ENCODE data around the gene MFN2. TPM values are rescaled to one million over a fixed set of nuclear protein-coding genes. Genes with fewer than 3 reads are reported as not detected.

MFN2 gene
- total RNA-seq, 1 donor from 2014 or later = 29.6 TPM

DNA sequence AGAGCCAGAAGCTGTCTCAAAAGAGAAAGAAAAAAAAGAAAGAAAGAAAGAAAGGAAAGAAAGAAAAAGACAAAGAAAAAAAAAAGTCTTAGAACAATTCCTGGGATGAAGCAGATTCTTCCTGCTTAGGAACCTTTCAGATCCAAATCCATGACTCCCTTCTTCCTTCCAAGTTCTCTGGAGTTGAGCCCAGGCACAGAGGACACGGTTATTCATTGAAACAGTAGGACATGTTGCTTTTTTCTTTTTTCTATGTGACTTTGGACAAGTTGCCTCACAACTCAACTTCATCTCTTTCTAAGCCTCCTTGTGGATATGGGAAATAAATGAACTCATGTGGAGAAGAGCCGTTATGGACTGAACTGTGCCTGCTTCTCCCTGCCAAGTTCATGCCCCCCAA is 68.1 kb downstream of the MFN2 start:
- Histone ChIP-seq H3K27ac (no peak overlapping the region), H3K36me3 (no peaks in the 10 kb centered on the region), H3K4me3 (no peak overlapping the region), H3K9ac (no peak overlapping the region), H3K79me2 (ENCODE audit: low read depth) (no peaks in the 10 kb centered on the region), H3K4me1 (peaks cover 6% of the 10 kb centered on the region), H3F3A (ENCODE audit: low read depth) (peaks cover 5% of the 10 kb centered on the region), H4K20me1 (ENCODE audit: low read depth) (no peaks in the 10 kb centered on the region), H2AFZ (replicated peaks) (no peak overlapping the region), H3K4me2 (no peak overlapping the region), H3K9me3 (ENCODE audit: low read depth) (no peaks in the 10 kb centered on the region), H3K27me3 (peaks cover 4% of the 10 kb centered on the region)
- DNase-seq (ENCODE audit: low spot score) = no peak
- H3K9me3 Mint-ChIP-seq = no peaks in the 10 kb centered on the region
- H3K36me3 Mint-ChIP-seq = no peaks in the 10 kb centered on the region
- H3K27ac Mint-ChIP-seq = no peak overlapping the region
- peaks cover 4% of the 10 kb centered on the region for H3K27me3 Mint-ChIP-seq (ENCODE audit: insufficient read depth, low read depth)
- H3K4me1 Mint-ChIP-seq = peaks cover 20% of the 10 kb centered on the region
- H3K4me3 Mint-ChIP-seq = no peak overlapping the region
- TF ChIP-seq EZH2 (IDR thresholded peaks at IDR 0.05) = no peak
- TF ChIP-seq EZH2phosphoT487 (IDR thresholded peaks at IDR 0.05) = no peak
- TF ChIP-seq, protein P1, sequence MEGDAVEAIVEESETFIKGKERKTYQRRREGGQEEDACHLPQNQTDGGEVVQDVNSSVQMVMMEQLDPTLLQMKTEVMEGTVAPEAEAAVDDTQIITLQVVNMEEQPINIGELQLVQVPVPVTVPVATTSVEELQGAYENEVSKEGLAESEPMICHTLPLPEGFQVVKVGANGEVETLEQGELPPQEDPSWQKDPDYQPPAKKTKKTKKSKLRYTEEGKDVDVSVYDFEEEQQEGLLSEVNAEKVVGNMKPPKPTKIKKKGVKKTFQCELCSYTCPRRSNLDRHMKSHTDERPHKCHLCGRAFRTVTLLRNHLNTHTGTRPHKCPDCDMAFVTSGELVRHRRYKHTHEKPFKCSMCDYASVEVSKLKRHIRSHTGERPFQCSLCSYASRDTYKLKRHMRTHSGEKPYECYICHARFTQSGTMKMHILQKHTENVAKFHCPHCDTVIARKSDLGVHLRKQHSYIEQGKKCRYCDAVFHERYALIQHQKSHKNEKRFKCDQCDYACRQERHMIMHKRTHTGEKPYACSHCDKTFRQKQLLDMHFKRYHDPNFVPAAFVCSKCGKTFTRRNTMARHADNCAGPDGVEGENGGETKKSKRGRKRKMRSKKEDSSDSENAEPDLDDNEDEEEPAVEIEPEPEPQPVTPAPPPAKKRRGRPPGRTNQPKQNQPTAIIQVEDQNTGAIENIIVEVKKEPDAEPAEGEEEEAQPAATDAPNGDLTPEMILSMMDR (IDR thresholded peaks at IDR 0.05) = no peak

DNA sequence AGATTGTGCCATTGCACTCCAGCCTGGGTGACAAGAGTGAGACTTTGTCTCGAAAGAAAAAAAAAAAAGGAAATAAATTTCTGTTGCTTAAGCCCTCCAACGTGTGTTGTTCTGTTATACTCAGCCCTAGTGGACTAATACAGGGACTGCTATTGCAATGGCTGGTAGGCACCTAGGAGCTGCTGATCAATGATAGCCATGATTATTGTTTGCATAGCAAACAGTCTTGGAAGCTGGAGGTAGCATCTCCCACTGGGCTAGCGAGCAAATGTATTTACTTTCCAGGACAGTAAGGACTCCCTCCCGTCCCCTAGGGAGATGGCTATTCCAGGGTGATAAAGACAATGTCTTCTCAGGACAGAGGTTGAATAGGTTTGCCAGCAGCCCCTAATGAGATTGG is 69.4 kb downstream of the MFN2 start:
- Histone ChIP-seq H3K9me3 (ENCODE audit: low read depth) (no peaks in the 10 kb centered on the region), H3F3A (ENCODE audit: low read depth) (peaks cover 5% of the 10 kb centered on the region), H3K4me3 (no peak overlapping the region), H3K36me3 (no peaks in the 10 kb centered on the region), H4K20me1 (ENCODE audit: low read depth) (no peaks in the 10 kb centered on the region), H3K4me2 (no peak overlapping the region), H3K4me1 (peaks cover 6% of the 10 kb centered on the region), H3K27ac (no peak overlapping the region), H3K9ac (no peak overlapping the region), H3K79me2 (ENCODE audit: low read depth) (no peaks in the 10 kb centered on the region), H3K27me3 (peaks cover 4% of the 10 kb centered on the region), H2AFZ (replicated peaks) (no peak overlapping the region)
- peaks cover 7% of the 10 kb centered on the region for H3K27me3 Mint-ChIP-seq (ENCODE audit: insufficient read depth, low read depth)
- no peak overlapping the region for H3K4me3 Mint-ChIP-seq
- no peaks in the 10 kb centered on the region for H3K9me3 Mint-ChIP-seq
- peaks cover 25% of the 10 kb centered on the region for H3K4me1 Mint-ChIP-seq
- no peak for TF ChIP-seq EZH2phosphoT487 (IDR thresholded peaks at IDR 0.05)
- TF ChIP-seq, protein P1 (IDR thresholded peaks at IDR 0.05) = peak; percentile 31
- DNase-seq (ENCODE audit: low spot score) = no peak
- H3K36me3 Mint-ChIP-seq = no peaks in the 10 kb centered on the region
- H3K27ac Mint-ChIP-seq = no peak overlapping the region

DNA sequence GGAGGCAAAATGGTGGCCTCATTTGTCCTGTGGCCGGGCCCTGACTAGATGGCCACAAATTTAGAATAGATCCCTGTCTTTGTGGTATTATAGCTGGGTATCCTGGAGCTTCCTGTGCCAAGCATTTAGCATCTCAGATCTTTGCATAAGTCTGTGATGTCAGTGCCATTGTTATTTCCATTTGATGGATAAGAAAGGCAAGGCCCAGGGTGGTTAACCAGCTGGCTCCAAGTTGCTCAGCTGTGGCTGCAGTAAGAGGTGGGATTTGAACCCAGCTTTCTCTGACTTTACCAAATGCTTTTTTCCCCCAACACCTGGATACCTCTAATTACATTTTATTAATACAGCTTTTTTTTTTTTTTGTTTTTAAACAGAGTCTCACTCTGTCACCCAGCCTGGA is 71.1 kb downstream of the MFN2 start:
- Mint-ChIP-seq H3K4me3 (no peak overlapping the region), H3K4me1 (peaks cover 25% of the 10 kb centered on the region), H3K9me3 (no peaks in the 10 kb centered on the region), H3K27me3 (ENCODE audit: insufficient read depth, low read depth) (peaks cover 6% of the 10 kb centered on the region), H3K36me3 (no peaks in the 10 kb centered on the region), H3K27ac (no peak overlapping the region)
- Histone ChIP-seq H3K4me3 (no peak overlapping the region), H3K36me3 (no peaks in the 10 kb centered on the region), H3F3A (ENCODE audit: low read depth) (peaks cover 5% of the 10 kb centered on the region), H3K4me1 (peaks cover 6% of the 10 kb centered on the region), H3K27me3 (peaks cover 4% of the 10 kb centered on the region), H3K27ac (no peak overlapping the region), H2AFZ (replicated peaks) (no peak overlapping the region), H3K4me2 (no peak overlapping the region), H3K9me3 (ENCODE audit: low read depth) (no peaks in the 10 kb centered on the region), H4K20me1 (ENCODE audit: low read depth) (no peaks in the 10 kb centered on the region), H3K79me2 (ENCODE audit: low read depth) (no peaks in the 10 kb centered on the region), H3K9ac (no peak overlapping the region)
- TF ChIP-seq, protein P1 (IDR thresholded peaks at IDR 0.05) = no peak
- no peak for TF ChIP-seq EZH2phosphoT487 (IDR thresholded peaks at IDR 0.05)
- no peak for TF ChIP-seq EZH2 (IDR thresholded peaks at IDR 0.05)
- DNase-seq (ENCODE audit: low spot score) = no peak
